GM21619 (cell line): ENCODE measurements around the gene CARD8.

Experiments used
- ATAC-seq: cut with Tn5 transposase; IDR thresholded peaks from one replicate; pipeline ENCODE4 v1.9.1; 2021; ENCODE audit not compliant: unreplicated experiment

CARD8 gene

GRCh38 chr19:48175578-48175977 is 80.1 kb downstream of the CARD8 start:
- ATAC-seq = no peak

GRCh38 chr19:48174445-48175030 is 81.2 kb downstream of the CARD8 start:
- ATAC-seq = no peak

GRCh38 chr19:48171710-48172109 is 84.0 kb downstream of the CARD8 start:
- no peak for ATAC-seq

GRCh38 chr19:48170817-48171347 is 84.8 kb downstream of the CARD8 start:
- ATAC-seq = no peak

- ATAC-seq = peak; percentile 74
Measured at GRCh38 chr19:48169939-48170803, 85.5 kb downstream of the CARD8 start, which contains the start of the genes LIG1 and ZSWIM9. TSS of gene LIG1 (minus strand) at chr19:48170344. CDS start at chr19:48165566, 4,778 bp downstream. TSS of gene ZSWIM9 (plus strand) at chr19:48170680. CDS start at chr19:48171803, 1,123 bp downstream.

- no peak for ATAC-seq
Measured at GRCh38 chr19:48169578-48169938, 86.2 kb downstream of the CARD8 start.

- no peak for ATAC-seq
Measured at GRCh38 chr19:48168689-48169088, 87.0 kb downstream of the CARD8 start.

- ATAC-seq = no peak
Measured at GRCh38 chr19:48158210-48158790, 97.4 kb downstream of the CARD8 start.
